ENCODE measurements around the gene METTL25. TPM values are rescaled to one million over a fixed set of nuclear protein-coding genes. Genes with fewer than 3 reads are reported as not detected.

METTL25 gene
- total RNA-seq, 1 experiment from 2014 or later: 10.5 TPM

- no peak for DNase-seq (ENCODE audit: low spot score)
- in situ Hi-C loops (cut with HindIII; ENCODE audit: low sequenced_read_pairs): no loop called here
Measured at GRCh38 chr12:82517027-82517426, 158.7 kb downstream of the METTL25 start.

GRCh38 chr12:82517808-82518207 lies 159.5 kb downstream of the METTL25 start:
- DNase-seq (ENCODE audit: low spot score): no peak
- in situ Hi-C loops (cut with HindIII; ENCODE audit: low sequenced_read_pairs): no loop called here

- in situ Hi-C loops (cut with HindIII; ENCODE audit: low sequenced_read_pairs): no loop called here
Measured at GRCh38 chr12:82519510-82519909, 161.2 kb downstream of the METTL25 start.

GRCh38 chr12:82522285-82522684 lies 164.0 kb downstream of the METTL25 start:
- in situ Hi-C loops (cut with HindIII; ENCODE audit: low sequenced_read_pairs): no loop called here
- no peak for DNase-seq (ENCODE audit: low spot score)

More at GRCh38 chr12:82519510-82519909, 161.2 kb downstream of the METTL25 start:
- no peak for DNase-seq (ENCODE audit: low spot score)

- in situ Hi-C loops (cut with HindIII; ENCODE audit: low sequenced_read_pairs): no loop called here
Measured at GRCh38 chr12:82522762-82523161, 164.4 kb downstream of the METTL25 start.

GRCh38 chr12:82523996-82524395 lies 165.7 kb downstream of the METTL25 start:
- in situ Hi-C loops (cut with HindIII; ENCODE audit: low sequenced_read_pairs): no loop called here
- no peak for DNase-seq (ENCODE audit: low spot score)

More at GRCh38 chr12:82522762-82523161, 164.4 kb downstream of the METTL25 start:
- DNase-seq (ENCODE audit: low spot score): no peak

- DNase-seq (ENCODE audit: low spot score): no peak
- in situ Hi-C loops (cut with HindIII; ENCODE audit: low sequenced_read_pairs): no loop called here
Measured at GRCh38 chr12:82524641-82525040, 166.3 kb downstream of the METTL25 start.

GRCh38 chr12:82525616-82526015 lies 167.3 kb downstream of the METTL25 start:
- in situ Hi-C loops (cut with HindIII; ENCODE audit: low sequenced_read_pairs): no loop called here
- DNase-seq (ENCODE audit: low spot score): no peak

GRCh38 chr12:82527165-82527780 lies 168.9 kb downstream of the METTL25 start:
- in situ Hi-C loops (cut with HindIII; ENCODE audit: low sequenced_read_pairs): no loop called here
- peak; percentile 79 for DNase-seq (ENCODE audit: low spot score)

Other genes starting within 250 kb of the METTL25 start
- gene CCDC59, start 142 bp upstream of the METTL25 start, total RNA-seq (2014; rRNA removed; shearing (Covaris generic)): 69.2 and 74.5 TPM in 2 replicates